ENCODE results near the gene SLC19A1. TPM values are rescaled to one million over a fixed set of nuclear protein-coding genes. Genes with fewer than 3 reads are reported as not detected.

Gene SLC19A1
- polyA plus RNA-seq, 3 donors, result 25.0 to 53.0 (median 39.9) TPM

- Histone ChIP-seq H3K4me3 (replicated peaks in 1 of 3; ENCODE audit: low read depth in 2 of 3, low read length in 3 of 3) (no peak overlapping the region), H3K4me2 (replicated peaks; ENCODE audit: extremely low read depth, low read length, poor library complexity, severe bottlenecking) (no peak overlapping the region), H3K9ac (ENCODE audit: insufficient read depth, low read length, poor library complexity, severe bottlenecking) (no peak overlapping the region), H3K79me2 (ENCODE audit: insufficient read depth, low read length) (no peaks in the 10 kb centered on the region), H3K27me3 (ENCODE audit: control insufficient read depth in 2 of 2, insufficient read depth in 2 of 2, low read length in 2 of 2) (no peaks in the 10 kb centered on the region), H3K36me3 (replicated peaks in 1 of 2; ENCODE audit: control insufficient read depth in 1 of 2, insufficient read depth in 2 of 2, low read length in 2 of 2) (no peaks in the 10 kb centered on the region), H2AFZ (ENCODE audit: insufficient read depth, low read depth, low read length, poor library complexity, severe bottlenecking) (no peak overlapping the region), H3K4me1 (ENCODE audit: control insufficient read depth in 1 of 2, insufficient read depth in 2 of 2, low read length in 2 of 2) (no peaks in the 10 kb centered on the region), H3K9me3 (replicated peaks in 1 of 2; ENCODE audit: control insufficient read depth in 1 of 2, insufficient read depth in 1 of 2, low read length in 2 of 2) (peaks cover 8 to 9% of the 10 kb centered on the region in 2 donors), H4K20me1 (ENCODE audit: insufficient read depth, low read length) (no peaks in the 10 kb centered on the region), H3K27ac (ENCODE audit: low read depth in 1 of 2, low read length in 2 of 2) (no peak overlapping the region)
- no peak for DNase-seq
- Mint-ChIP-seq H3K27ac (peak overlapping the region in 1 of 7 donors; percentile 68), H3K36me3 (no peaks in the 10 kb centered on the region), H3K4me3 (no peak overlapping the region), H3K27me3 (ENCODE audit: low read depth in 3 of 3) (peaks cover 1 to 11% (median 1%) of the 10 kb centered on the region in 3 donors), H3K4me1 (no peaks in the 10 kb centered on the region), H3K9me3 (peaks cover 0 to 13% (median 2%) of the 10 kb centered on the region in 7 donors)
- intact Hi-C loops (cut with micrococcal nuclease), result no loop called here
- TF ChIP-seq CTCF (IDR thresholded peaks at IDR 0.05), result no peak
- WGBS (ENCODE audit: insufficient coverage), result 91% methylated on average over 7 of the region's 7 CpGs
Observed at GRCh38 chr21:45452696-45453307, 89.4 kb downstream of the SLC19A1 start.

DNA sequence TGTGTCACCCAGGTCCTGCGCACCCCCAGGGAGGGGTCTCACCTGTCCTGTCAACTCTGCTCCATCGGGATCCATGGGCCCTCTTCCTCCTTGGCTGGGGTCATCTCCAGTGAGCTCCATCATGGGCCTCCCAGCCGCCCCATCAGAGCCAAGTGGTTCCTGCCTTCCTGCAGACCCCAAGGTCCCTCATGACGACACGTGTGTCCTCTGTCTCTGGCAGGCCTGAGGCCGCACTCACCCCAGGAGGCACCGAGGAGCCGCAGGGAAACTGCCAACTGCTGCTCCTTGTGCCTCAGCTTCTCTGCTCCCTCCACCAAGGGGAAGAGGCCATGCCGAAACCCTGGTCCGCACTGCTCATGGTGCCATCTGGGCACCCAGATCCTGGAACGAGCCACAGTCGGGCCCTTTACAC lies 90.5 kb downstream of the SLC19A1 start:
- H3K27me3 Mint-ChIP-seq (ENCODE audit: low read depth in 3 of 3), result peaks cover 0 to 12% (median 4%) of the 10 kb centered on the region in 3 donors

More for the DNA sequence above, 90.5 kb downstream of the SLC19A1 start:
- no peak for TF ChIP-seq CTCF (IDR thresholded peaks at IDR 0.05)
- Histone ChIP-seq H3K79me2 (ENCODE audit: insufficient read depth, low read length) (no peaks in the 10 kb centered on the region), H3K36me3 (replicated peaks in 1 of 2; ENCODE audit: control insufficient read depth in 1 of 2, insufficient read depth in 2 of 2, low read length in 2 of 2) (no peaks in the 10 kb centered on the region), H3K9me3 (replicated peaks in 1 of 2; ENCODE audit: control insufficient read depth in 1 of 2, insufficient read depth in 1 of 2, low read length in 2 of 2) (peaks cover 9 to 10% of the 10 kb centered on the region in 2 donors), H3K27ac (ENCODE audit: low read depth in 1 of 2, low read length in 2 of 2) (no peak overlapping the region), H2AFZ (ENCODE audit: insufficient read depth, low read depth, low read length, poor library complexity, severe bottlenecking) (no peak overlapping the region), H3K9ac (ENCODE audit: insufficient read depth, low read length, poor library complexity, severe bottlenecking) (no peak overlapping the region), H3K4me1 (ENCODE audit: control insufficient read depth in 1 of 2, insufficient read depth in 2 of 2, low read length in 2 of 2) (no peaks in the 10 kb centered on the region), H3K27me3 (ENCODE audit: control insufficient read depth in 2 of 2, insufficient read depth in 2 of 2, low read length in 2 of 2) (no peaks in the 10 kb centered on the region), H4K20me1 (ENCODE audit: insufficient read depth, low read length) (no peaks in the 10 kb centered on the region), H3K4me2 (replicated peaks; ENCODE audit: extremely low read depth, low read length, poor library complexity, severe bottlenecking) (no peak overlapping the region), H3K4me3 (replicated peaks in 1 of 3; ENCODE audit: low read depth in 2 of 3, low read length in 3 of 3) (no peak overlapping the region)
- no peaks in the 10 kb centered on the region for H3K36me3 Mint-ChIP-seq
- WGBS (ENCODE audit: insufficient coverage), result 96% methylated on average over 11 of the region's 12 CpGs
- DNase-seq, result no peak
- H3K27ac Mint-ChIP-seq, result no peak overlapping the region
- no peaks in the 10 kb centered on the region for H3K4me1 Mint-ChIP-seq
- H3K9me3 Mint-ChIP-seq, result peaks cover 0 to 17% (median 4%) of the 10 kb centered on the region in 7 donors
- H3K4me3 Mint-ChIP-seq, result no peak overlapping the region
- intact Hi-C loops (cut with micrococcal nuclease), result no loop called here
